HG02623 (cell line): Measurements from ENCODE around the gene HINT2.

ENCODE experiments used
- ATAC-seq: cut with Tn5 transposase; IDR thresholded peaks from one replicate; pipeline ENCODE4 v1.9.1; 2021; ENCODE audit warnings: moderate library complexity; ENCODE audit not compliant: unreplicated experiment

Gene HINT2

DNA sequence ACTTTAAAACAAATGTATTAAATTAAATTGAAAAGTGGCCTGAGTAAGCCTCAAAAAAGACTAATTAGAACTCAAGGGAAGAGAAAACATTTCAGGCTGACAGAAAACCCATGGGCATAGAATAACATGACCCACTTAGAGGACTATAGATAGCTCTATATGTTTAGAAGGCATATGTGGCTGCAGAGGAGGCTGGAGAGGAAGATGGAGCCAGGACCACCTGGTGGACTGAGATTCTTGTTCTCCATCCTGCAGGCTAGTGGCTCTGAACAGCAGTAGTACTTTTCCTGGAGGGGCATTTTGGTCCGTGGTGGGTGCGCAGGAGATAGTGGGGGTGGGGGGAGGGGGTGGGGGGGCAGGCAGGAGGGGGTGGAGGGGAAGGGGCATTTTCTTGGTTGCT lies 33.8 kb downstream of the HINT2 start:
- ATAC-seq = no peak

DNA sequence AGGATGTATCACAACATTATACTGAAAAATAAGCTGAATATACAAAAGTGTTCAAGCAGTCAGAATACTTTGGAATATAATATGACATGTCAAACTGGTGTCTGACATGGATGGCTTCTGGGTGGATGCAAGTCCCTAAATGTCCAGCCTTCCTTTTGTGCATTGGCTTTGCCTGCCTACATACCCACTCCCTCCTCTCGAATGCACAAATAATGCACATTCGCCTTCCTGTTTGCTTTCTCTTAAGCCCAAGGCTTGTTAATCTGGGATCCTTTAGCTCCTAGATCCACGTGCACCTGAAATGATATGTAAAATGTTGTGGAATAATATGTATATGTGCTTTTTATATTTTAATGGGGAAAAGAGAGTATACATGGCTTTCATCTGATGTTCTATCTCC lies 36.3 kb downstream of the HINT2 start:
- ATAC-seq = no peak

DNA sequence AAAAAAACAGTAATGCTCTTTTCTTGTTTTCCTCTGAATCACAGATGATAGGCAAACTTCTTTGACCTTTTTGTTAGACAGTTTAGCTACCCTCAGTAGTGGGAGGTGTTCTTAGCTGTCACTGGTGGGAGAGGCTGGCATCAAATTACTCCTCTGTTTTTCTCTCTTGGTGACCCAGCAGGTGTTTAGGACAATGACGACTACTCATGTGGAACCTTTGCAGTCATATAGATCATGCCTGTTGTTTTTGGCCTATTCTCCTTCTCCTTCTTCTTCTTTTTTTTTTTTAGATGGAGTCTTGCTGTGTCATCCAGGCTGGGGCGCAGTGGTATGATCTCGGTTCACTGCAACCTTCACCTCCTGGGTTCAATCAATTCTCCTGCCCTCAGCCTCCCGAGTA lies 38.8 kb downstream of the HINT2 start:
- no peak for ATAC-seq

DNA sequence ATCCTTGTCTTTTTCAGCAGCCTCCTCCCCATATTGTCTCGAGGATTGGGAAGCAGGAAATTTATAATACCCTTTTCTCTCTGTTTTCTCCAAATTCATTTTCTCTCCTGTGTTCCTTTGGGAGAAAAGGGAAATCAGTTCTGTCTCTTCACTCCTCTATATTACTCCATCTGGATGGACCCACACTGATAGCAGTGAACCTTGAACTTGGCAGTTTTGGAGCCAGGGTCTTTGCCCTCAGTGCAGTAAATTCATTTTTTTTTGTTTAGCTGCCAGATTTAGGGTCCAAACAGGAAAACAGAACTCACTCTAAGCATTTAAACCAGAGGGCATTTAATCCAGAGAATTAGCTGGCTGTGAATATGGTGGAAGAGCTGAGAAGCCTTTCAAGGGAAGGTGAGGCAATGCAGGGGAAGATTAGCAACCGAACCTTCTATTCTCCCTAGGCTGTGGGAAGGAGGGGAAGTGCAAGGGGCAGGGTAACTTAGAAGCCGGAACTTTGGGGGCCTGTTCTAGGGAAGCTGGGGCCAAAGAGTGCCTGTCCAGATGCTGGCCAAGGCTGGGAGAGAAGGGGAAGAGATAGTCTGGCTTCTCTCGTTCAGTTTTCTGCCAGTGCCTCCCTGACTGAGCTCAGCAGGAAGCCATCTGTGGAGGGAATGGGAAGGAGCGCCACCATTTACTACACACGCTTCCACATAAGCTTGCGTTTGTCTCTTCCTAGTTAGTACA lies 39.8 kb downstream of the HINT2 start:
- ATAC-seq = no peak

DNA sequence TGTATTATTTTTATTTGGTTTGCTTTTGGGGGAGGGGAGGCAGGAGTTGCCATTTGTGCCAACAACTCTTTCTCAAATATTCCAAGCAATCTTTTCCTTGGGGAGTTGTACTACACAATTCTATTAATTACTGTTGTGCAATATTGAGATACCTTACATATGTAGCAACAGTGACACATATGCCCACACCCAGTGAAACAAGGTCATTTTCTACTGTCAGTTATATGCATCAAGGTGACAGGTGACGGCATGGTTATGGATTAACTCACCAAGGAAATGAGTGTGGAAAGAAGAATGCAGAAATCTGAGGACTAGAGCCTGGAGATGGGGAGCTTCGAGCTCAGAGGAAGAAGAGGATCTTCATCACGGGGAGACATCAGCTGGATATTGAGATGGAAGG lies 42.9 kb downstream of the HINT2 start:
- no peak for ATAC-seq

DNA sequence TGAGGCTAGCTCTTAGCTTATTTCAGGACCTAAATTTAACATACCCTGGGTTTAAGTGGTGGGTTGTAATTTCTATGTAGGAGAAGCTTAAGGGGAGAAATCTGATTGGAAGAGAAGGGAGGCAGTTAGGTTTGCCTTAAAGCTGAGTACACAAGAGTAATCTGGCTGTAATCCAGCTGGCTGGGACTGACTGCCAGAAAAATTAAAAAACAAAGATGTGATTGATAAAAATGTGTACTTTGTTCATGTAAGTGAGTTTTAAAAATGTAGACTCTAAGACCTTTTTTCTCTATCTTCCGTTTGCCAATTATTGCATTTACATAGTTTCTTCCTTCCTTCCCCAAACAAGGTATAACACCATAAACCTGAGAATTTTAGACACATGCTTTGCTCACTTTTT lies 43.3 kb downstream of the HINT2 start:
- no peak for ATAC-seq

DNA sequence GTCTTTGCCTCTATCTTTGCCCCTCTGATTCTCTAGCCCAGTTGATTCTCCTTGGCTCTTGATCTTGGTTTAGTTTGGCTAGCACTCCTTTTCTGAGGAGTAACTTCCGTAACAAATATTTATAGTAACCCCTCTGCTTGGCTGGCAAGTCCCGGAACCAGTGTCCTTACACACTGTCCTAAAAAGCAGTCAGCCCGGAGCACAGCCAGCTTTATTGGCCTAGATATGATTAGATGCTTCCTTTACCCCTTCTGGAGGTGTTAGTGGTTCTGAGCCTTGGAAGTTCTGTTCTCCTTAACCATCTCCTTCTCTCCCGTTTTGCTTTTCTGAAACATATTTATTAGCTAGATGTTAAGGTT lies 43.8 kb downstream of the HINT2 start:
- no peak for ATAC-seq

DNA sequence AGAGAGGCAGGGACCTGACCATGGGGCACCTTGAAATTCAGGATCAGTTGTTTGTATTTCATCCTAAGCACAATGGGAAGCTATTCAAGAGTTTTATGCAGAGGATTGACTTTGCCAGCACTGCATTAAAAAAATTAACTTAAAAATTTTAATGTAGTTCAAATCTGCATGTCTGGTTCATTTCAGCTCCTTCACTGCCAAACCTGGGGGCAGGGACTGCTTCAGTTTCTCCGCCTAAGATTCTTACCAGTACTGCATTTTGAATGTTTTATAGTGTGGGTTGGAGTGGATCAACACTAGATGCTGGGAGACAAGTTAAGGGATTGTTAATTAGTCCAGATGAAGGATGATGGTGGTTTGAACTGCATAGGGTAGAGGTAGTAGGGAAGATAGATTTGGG lies 45.1 kb downstream of the HINT2 start:
- ATAC-seq = no peak

DNA sequence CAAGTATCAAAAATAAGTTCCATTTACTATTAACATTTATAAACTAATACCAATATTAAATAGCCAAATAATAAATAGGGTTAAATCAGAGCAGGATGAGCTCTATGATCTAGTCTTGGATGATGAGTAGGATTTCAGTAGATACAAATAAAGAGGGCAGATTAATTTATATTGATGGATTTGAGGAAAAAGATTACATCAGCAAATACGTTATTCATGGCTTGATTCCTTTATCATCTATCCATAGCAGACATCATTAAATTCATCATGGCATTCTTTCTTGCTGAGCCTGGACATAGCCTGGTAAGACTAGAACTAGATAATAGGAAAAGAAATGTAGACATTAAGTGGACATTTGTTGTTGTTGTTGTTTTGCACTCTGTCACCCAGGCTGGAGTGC lies 47.4 kb downstream of the HINT2 start:
- ATAC-seq = no peak

DNA sequence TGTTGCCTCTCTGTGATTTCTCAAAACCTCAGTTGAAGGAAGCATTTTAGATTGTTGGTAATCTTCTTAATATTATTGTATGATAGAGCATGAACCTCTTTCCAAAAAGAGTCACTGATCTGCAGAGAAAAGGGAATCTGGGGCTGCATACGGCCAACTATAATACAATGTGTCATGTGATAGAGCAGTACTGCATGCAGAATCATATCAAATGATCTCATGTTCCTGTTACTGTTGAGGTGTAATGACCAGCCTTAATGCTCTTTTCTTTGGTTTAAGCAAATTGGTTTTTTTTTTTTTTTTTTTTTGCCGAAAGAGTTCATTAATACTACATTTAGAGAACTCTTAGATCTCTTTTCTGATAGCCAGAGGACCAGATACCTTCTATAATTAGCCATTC lies 47.8 kb downstream of the HINT2 start:
- ATAC-seq = no peak

DNA sequence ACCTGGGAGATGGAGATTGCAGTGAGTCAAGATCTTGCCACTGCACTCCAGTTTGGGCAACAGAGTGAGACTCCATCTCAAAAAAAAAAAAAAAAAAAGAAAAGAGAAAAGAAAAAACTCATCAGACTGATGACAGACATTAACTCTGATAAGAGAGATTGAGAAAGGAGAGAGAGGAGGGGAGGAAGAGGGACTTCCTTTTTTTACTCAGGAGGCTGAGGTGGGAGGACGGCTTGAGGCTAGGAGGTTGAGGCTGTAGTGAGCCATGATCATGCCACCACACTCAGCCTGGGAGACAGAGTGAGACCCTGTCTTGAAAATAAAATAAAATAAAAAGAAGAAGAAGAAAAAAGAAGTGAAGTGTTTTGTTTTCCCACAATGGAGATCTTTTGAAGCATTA lies 51.0 kb downstream of the HINT2 start:
- ATAC-seq = no peak

DNA sequence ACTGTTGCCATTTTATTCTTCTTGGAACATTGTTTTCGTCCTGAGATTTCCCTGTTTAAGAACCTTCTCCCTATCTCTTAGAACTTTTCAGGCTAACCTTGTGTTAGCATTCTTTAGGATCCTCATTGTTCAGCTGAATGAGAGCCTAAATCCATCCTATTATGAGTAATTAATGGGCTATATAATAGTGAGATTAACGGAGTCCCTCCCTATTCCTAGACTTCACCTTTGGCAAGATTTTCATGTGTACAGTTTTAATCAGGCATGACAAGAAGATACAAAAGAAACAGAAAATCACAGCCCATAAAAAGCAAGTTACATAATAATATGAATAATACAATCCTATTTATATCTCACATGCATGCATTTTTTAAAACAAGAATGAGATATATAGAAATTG lies 51.7 kb downstream of the HINT2 start:
- no peak for ATAC-seq
